Epithelial cell of esophagus (primary cell): ENCODE data around the gene CDC16.

Experiments used
- DNase-seq: peaks from one replicate; pipeline ENCODE4 v3.0.0; 2010; ENCODE audit warnings: low read depth
- H3K4me3 ChIP-seq: 2 replicates; pipeline ENCODE4 v1.5.1; 2011; ENCODE audit warnings: mild to moderate bottlenecking, low read length, control low read depth
- CTCF ChIP-seq: IDR thresholded peaks from 2 replicates; pipeline ENCODE4 v1.5.1; 2011; ENCODE audit warnings: low read depth, mild to moderate bottlenecking, low read length, control low read depth, inconsistent platforms; ENCODE audit not compliant: insufficient read depth; ENCODE audit errors: missing control alignments

Gene CDC16

GRCh38 chr13:114309806-114310410 lies 75.2 kb downstream of the CDC16 start:
- no peak for DNase-seq
- TF ChIP-seq CTCF: no peak
- no peak overlapping the region for H3K4me3 ChIP-seq

DNA sequence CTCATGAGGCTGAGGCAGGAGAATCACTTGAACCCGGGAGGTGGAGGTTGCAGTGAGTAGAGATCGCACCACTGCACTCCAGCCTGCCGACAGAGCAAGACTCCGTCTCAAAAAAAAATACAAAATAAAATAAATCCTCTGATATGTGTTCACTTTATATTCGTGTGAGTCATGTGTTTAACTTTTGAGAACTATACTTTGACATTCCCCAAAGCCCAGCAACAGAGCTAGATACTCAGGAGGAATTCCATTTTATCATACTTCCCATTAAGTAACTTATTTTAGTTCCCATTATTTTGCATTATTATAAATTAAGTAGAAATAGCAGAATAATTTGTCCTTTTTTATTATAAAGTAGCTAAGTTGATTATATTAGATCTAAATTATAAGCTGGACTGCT lies 76.3 kb downstream of the CDC16 start:
- no peak overlapping the region for H3K4me3 ChIP-seq
- no peak for TF ChIP-seq CTCF
- no peak for DNase-seq

- no peak for DNase-seq
- TF ChIP-seq CTCF: no peak
- H3K4me3 ChIP-seq: no peak overlapping the region
Observed at GRCh38 chr13:114311387-114311786, 76.7 kb downstream of the CDC16 start.

DNA sequence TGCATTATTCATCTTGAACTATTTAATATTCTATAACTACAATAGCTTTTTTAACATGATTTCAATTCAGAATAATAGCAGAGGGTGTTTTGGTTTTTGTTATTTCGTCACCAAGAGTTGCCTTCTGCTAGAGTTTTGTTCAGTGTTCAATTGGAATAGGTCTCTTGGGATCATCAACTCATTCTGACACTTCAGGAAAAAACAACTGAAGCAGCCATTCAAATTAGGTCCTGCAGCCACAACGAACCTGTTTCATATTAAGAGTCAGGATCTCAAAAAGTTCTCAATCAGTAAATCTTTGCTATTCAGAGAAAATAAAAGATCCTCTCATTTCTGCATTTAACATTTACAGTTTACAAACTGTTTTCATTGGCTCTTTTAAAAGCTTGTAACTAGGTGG lies 77.2 kb downstream of the CDC16 start:
- no peak for DNase-seq
- TF ChIP-seq CTCF: no peak
- no peak overlapping the region for H3K4me3 ChIP-seq

DNA sequence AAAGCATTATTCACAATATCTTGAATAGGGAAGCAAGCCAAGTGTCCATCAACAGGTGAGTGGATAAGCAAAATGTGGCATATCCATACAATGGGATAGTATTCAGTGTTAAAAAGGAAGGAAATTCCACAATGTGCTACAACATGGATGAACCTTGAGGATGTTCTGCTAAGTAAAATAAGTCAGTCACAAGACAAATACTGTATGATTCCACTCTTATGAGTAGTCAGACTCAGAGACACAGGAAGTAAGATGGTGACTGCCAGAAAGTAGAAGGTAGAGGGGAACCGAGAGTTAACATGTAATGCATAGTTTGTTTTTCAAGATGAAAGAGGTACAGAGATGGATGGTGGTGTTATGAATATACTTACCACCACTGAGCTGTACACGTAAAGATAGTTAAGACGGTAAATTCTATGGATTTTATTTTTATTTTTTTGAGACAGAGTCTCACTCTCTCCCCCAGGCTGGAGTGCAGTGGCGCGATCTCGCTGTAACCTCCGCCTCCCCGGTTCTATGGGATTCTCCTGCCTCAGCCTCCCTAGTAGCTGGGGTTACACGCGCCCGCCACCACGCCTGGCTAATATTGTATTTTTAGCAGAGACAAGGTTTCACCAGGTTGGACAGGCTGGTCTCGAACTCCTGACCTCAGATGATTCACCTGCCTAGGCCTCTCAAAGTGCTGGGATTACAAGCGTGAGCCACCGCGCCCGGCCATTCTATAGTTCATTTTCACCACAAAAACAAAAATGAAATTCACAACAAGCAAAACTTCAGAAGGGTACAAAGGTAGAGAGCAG lies 78.6 kb downstream of the CDC16 start:
- peak overlapping the region; percentile 64 for H3K4me3 ChIP-seq
- no peak for TF ChIP-seq CTCF
- DNase-seq: peak; percentile 31

- no peak for TF ChIP-seq CTCF
- peak within 1 kb of the TSS; percentile 64 for H3K4me3 ChIP-seq
- peak; percentile 96 for DNase-seq
Observed at GRCh38 chr13:114314074-114314912, 79.6 kb downstream of the CDC16 start, which contains the start of gene CHAMP1. Gene CHAMP1 (plus strand): TSS chr13:114314503. CDS start chr13:114323843, 9,340 bp downstream.
